HEK293T (cell line): ENCODE measurements around the gene ODF4.

Experiments used
- SP1 ChIP-seq: fragments of 450-650 bp; IDR thresholded peaks from 2 replicates; pipeline ENCODE4 v1.6.1; 2017
- SUZ12 ChIP-seq: fragments of 450-650 bp; IDR thresholded peaks from 2 replicates; pipeline ENCODE4 v1.6.1; 2016; ENCODE audit warnings: mild to moderate bottlenecking

GRCh38 chr17:8326511-8327302 lies 12.9 kb upstream of the ODF4 start:
- no peak for TF ChIP-seq SUZ12
- no peak for TF ChIP-seq SP1
